HCEC 1CT (cell line): Measurements from ENCODE around the gene ALG12.
A peak's percentile ranks its signal among the peaks of the same experiment; 100 is the strongest.

Experiments
- DNase-seq: peaks from one replicate; pipeline ENCODE4 v3.0.0-alpha.2; 2017

The ALG12 gene

DNA sequence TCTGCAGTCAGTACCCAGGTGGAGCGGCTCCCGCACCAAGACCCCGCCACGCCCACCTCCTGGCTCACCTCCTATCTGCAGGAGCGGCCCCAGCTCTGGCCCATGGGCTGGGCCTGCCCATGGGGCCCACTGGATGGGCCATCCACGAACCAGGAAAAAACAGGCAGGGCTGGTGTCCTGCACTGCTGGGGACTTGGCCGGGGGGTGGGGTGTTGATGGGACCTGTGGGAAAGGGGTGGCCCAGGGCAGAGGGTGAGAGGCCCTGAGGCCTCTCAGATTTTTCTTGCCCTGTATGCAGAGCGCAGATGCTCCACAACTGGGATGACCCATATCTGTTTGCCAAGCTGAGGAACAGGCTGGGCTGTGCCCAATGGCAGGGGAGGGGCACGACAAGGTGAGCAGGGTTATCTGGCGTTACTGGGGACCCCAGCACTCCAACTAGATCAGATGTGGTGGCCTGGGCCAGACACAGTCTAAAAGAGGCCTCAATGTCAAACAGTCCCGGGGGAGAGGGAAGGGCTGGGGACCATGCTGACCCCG, 39.7 kb upstream of the ALG12 start:
- no peak for DNase-seq

- no peak for DNase-seq
Measured at GRCh38 chr22:49956914-49957825, 38.9 kb upstream of the ALG12 start.

DNA sequence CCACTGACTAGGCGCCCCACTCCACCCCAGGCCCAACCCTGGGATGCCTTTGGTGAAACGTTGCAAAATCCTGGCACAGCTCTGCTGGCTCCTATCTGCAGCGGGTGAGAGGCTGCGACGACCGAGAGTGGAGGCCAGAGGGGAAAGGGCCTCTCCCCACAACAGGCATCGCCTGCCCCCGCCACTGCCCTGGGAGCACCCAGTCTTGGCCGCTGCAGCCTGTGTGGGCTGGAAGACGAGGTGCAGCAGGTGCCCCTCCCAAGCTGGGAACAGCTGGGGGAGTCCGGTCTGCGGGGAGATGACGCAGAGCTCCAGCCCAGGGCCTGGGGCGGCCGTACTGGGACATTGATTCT, 38.2 kb upstream of the ALG12 start:
- DNase-seq, result no peak

GRCh38 chr22:49955581-49956417, 37.6 kb upstream of the ALG12 start:
- DNase-seq, result no peak

- no peak for DNase-seq
Measured at GRCh38 chr22:49954991-49955580, 36.8 kb upstream of the ALG12 start.

DNA sequence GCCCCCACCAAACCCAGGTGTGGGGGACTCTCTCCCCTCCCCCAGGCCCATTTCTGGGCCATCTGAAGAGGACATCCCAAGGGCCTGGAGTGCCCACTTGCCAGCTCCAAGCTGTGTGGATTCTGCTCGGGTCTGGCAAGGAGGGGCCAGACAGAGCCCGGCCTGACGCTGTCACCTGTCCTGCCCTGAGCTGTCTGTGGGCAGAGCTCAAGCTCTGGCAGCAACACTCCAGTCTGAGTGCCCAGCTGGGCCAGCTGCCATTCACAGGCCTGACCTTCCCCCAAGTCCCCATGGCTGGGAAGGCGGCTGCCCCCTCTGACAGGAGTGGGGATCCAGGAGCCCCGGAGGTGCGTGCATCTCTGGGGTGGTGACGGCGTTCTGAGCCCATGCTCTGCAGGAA, 36.1 kb upstream of the ALG12 start:
- no peak for DNase-seq

- no peak for DNase-seq
Measured at GRCh38 chr22:49953680-49954344, 35.6 kb upstream of the ALG12 start.

GRCh38 chr22:49953027-49953679, 34.9 kb upstream of the ALG12 start:
- no peak for DNase-seq

GRCh38 chr22:49951986-49952896, 34.0 kb upstream of the ALG12 start:
- peak; percentile 81 for DNase-seq

DNA sequence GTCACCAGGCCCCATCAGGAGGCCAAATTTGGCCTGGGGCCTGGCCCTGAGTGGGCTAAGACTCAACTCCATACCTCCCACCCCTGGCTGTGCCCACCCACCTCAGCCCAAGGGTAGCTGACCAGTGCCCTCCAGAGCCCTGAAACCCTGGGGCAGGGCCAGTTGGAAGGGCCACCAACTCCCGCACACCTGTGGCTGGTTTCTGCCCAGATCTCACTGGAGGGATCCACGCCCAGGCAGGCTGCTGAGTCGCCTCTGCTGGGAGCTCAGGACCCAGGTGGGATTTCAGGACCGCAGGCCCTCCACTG, 33.4 kb upstream of the ALG12 start:
- no peak for DNase-seq

DNA sequence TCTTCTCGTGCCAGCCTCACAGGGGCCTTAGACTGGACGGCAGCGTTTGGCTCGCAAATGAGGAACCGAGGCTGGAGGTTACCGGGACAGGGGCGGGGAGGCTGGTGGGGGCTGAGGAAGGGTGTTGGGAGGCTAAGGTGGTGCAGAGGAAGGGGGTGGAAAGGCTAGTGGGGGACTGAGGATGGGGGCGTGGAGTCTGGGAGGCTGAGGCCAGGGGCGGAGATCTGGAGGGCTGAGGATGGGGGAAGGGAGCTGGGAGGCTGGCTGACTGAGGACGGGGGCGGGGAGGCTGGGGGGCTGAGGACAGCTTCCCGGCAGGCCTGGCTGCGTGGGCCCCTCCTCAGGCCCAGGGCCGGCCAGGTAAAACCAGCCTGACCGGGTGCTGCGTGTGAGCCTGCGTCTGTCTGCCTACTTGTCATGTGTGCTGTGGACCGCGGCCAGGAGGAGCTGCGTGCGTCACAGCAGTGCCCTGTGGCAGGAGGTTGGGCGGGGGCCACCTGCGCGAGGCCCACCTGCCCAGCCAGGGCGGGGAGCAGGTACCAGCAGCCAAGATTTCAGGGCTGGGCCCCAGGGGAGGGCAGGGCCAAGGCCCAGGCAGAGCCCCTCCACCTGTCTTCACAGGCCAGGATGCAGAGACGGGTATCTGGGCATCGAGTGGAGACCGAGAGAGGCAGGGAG, 32.9 kb upstream of the ALG12 start:
- no peak for DNase-seq

- DNase-seq, result no peak
Measured at GRCh38 chr22:49950396-49950994, 32.3 kb upstream of the ALG12 start.

GRCh38 chr22:49949914-49950292, 31.7 kb upstream of the ALG12 start:
- DNase-seq, result no peak

- DNase-seq, result no peak
Measured at GRCh38 chr22:49948958-49949913, 31.0 kb upstream of the ALG12 start.

- DNase-seq, result no peak
Measured at GRCh38 chr22:49948116-49948957, 30.1 kb upstream of the ALG12 start.

GRCh38 chr22:49947296-49947622, 29.0 kb upstream of the ALG12 start:
- no peak for DNase-seq

GRCh38 chr22:49946612-49947295, 28.5 kb upstream of the ALG12 start:
- DNase-seq, result no peak
